ENCODE measurements around the gene NEUROD4. TPM values are rescaled to one million over a fixed set of nuclear protein-coding genes. Genes with fewer than 3 reads are reported as not detected.
A peak's percentile ranks its signal among the peaks of the same experiment; 100 is the strongest.

The NEUROD4 gene
- total RNA-seq, 1 experiment from 2014 or later = not detected

DNA sequence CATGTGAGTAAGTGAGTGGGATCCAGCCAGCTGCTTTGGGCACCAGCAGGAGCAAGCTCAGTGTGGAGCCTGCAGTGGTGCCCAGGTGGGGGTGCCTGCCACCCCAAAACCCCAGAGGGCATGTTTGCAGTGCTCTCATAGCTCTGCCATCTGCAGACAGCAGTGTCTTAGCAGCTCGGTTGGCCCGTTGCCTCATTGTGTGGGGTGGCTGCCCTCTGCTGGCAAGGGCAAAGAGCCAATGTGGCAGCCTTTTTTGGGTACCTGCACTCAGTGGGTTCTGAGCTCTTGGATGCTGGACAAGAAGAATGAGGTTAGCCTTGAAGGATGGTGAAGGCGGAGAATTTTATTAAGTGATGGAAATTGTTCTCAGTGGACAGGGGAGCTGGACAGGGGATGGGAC, 52.3 kb downstream of the NEUROD4 start:
- Histone ChIP-seq H3K27me3 (replicated peaks; ENCODE audit: insufficient read depth, low read depth, low read length, poor library complexity) (peaks cover 5% of the 10 kb centered on the region), H3K4me1 (ENCODE audit: insufficient read depth, low read length, poor library complexity, severe bottlenecking) (peaks cover 5% of the 10 kb centered on the region), H3K27ac (ENCODE audit: low read depth, low read length, poor library complexity, severe bottlenecking) (no peak overlapping the region), H3K36me3 (ENCODE audit: insufficient read depth, low read length, poor library complexity, severe bottlenecking) (no peaks in the 10 kb centered on the region), H3K9me3 (ENCODE audit: low read depth, low read length, poor library complexity, severe bottlenecking) (no peaks in the 10 kb centered on the region), H3K4me3 (ENCODE audit: low read depth, low read length, poor library complexity, severe bottlenecking) (no peak overlapping the region)
- ChIA-PET CTCF (interaction anchor here (0.5 to 2.0 kb wide), 5 partner anchors 79 to 673 kb away, joined by 3 to 55 read pairs (median 5); no protein-coding TSS in a partner anchor), POLR2A (ENCODE audit: low non-redundant PET) (no interaction called here)
- peak; percentile 50 for DNase-seq (ENCODE audit: low spot score)
- intact Hi-C loops (cut with micrococcal nuclease; ENCODE audit: unreplicated experiment) = loop anchor here (2.0 to 10.0 kb wide), 3 partner anchors 217 to 369 kb away; partner anchors contain the start of gene MUCL1
- no TSS peak for BruUV-seq (replicated peaks)
- no peak for TF ChIP-seq EZH2 (IDR thresholded peaks at IDR 0.05; ENCODE audit: borderline replicate concordance, low read depth, low read length, poor library complexity, severe bottlenecking)
- TF ChIP-seq, protein P1, sequence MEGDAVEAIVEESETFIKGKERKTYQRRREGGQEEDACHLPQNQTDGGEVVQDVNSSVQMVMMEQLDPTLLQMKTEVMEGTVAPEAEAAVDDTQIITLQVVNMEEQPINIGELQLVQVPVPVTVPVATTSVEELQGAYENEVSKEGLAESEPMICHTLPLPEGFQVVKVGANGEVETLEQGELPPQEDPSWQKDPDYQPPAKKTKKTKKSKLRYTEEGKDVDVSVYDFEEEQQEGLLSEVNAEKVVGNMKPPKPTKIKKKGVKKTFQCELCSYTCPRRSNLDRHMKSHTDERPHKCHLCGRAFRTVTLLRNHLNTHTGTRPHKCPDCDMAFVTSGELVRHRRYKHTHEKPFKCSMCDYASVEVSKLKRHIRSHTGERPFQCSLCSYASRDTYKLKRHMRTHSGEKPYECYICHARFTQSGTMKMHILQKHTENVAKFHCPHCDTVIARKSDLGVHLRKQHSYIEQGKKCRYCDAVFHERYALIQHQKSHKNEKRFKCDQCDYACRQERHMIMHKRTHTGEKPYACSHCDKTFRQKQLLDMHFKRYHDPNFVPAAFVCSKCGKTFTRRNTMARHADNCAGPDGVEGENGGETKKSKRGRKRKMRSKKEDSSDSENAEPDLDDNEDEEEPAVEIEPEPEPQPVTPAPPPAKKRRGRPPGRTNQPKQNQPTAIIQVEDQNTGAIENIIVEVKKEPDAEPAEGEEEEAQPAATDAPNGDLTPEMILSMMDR (conservative IDR thresholded peaks at IDR 0.05; ENCODE audit: low read depth, low read length) = peak; percentile 58

DNA sequence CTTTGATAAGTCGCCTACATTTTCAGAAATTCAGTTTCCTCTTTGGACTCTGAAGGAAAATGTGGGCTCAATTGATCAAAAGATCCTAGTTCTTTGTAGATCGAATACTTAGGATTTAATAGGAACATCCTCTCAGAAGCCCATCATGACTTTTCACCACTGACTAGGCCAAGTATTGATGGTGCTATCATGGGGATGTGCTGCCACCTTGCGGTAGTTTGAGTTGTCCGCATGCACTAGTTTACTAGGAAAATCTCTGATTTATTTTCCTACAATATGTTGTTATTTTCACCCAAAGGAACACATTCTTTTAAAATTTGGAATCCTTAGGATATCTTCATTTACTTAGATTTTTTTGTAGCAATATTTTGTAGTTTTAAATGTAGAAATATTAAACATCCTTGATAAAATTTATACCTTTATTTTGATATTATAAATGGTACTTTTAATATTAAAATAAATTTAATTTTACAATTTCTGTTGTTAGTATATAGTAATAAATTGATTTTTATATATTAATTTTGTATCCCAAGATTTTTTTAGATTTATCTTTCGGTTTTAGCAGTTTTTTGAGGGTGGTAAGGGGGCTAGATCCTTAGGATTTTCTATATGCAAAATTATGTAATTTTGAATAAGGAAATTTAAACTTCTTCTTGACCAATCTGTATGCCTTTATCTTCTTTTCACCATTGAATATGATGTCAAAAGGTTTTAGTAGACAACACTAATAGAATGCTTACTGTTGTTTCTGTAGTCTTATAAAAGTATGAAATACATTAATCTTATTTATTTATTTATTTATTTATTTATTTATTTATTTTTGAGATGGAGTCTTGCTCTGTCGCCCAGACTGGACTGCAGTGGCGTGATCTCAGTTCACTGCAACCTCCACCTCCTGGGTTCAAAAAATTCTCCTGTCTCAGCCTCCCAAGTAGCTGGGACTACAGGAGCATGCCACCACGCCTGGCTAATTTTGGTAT, 53.6 kb downstream of the NEUROD4 start:
- H3K27ac ChIP-seq (ENCODE audit: low read depth, low read length, poor library complexity, severe bottlenecking) = no peak overlapping the region
- H3K9me3 ChIP-seq (ENCODE audit: low read depth, low read length, poor library complexity, severe bottlenecking) = no peaks in the 10 kb centered on the region
- TF ChIP-seq EZH2 (IDR thresholded peaks at IDR 0.05; ENCODE audit: borderline replicate concordance, low read depth, low read length, poor library complexity, severe bottlenecking) = no peak
- TF ChIP-seq, protein P1 (conservative IDR thresholded peaks at IDR 0.05; ENCODE audit: low read depth, low read length) = peak; percentile 91
- intact Hi-C loops (cut with micrococcal nuclease; ENCODE audit: unreplicated experiment) = loop anchor here (1.0 to 10.0 kb wide), 4 partner anchors 80 to 371 kb away; partner anchors contain the start of gene MUCL1
- peaks cover 16% of the 10 kb centered on the region for H3K27me3 ChIP-seq (replicated peaks; ENCODE audit: insufficient read depth, low read depth, low read length, poor library complexity)
- POLR2A ChIA-PET (ENCODE audit: low non-redundant PET) = no interaction called here
- no peaks in the 10 kb centered on the region for H3K36me3 ChIP-seq (ENCODE audit: insufficient read depth, low read length, poor library complexity, severe bottlenecking)
- BruUV-seq (replicated peaks) = no TSS peak
- peaks cover 2% of the 10 kb centered on the region for H3K4me1 ChIP-seq (ENCODE audit: insufficient read depth, low read length, poor library complexity, severe bottlenecking)
- H3K4me3 ChIP-seq (ENCODE audit: low read depth, low read length, poor library complexity, severe bottlenecking) = no peak overlapping the region
- CTCF ChIA-PET = interaction anchor here (2.0 kb wide), 1 partner anchor 80 kb away, joined by 55 read pairs; no protein-coding TSS in a partner anchor
- peak; percentile 79 for DNase-seq (ENCODE audit: low spot score)

GRCh38 chr12:55074806-55075205, 55.0 kb downstream of the NEUROD4 start:
- intact Hi-C loops (cut with micrococcal nuclease; ENCODE audit: unreplicated experiment) = loop anchor here (5.0 to 10.0 kb wide), 2 partner anchors 220 to 318 kb away; partner anchors contain the start of gene MUCL1
- no peaks in the 10 kb centered on the region for H3K36me3 ChIP-seq (ENCODE audit: insufficient read depth, low read length, poor library complexity, severe bottlenecking)
- H3K27me3 ChIP-seq (replicated peaks; ENCODE audit: insufficient read depth, low read depth, low read length, poor library complexity) = peaks cover 25% of the 10 kb centered on the region
- ChIA-PET CTCF (interaction anchor here (1.0 kb wide), 1 partner anchor 82 kb away, joined by 7 read pairs; no protein-coding TSS in a partner anchor), POLR2A (ENCODE audit: low non-redundant PET) (no interaction called here)
- no TSS peak for BruUV-seq (replicated peaks)
- no peaks in the 10 kb centered on the region for H3K4me1 ChIP-seq (ENCODE audit: insufficient read depth, low read length, poor library complexity, severe bottlenecking)
- no peak overlapping the region for H3K27ac ChIP-seq (ENCODE audit: low read depth, low read length, poor library complexity, severe bottlenecking)
- TF ChIP-seq, protein P1 (conservative IDR thresholded peaks at IDR 0.05; ENCODE audit: low read depth, low read length) = no peak
- TF ChIP-seq EZH2 (IDR thresholded peaks at IDR 0.05; ENCODE audit: borderline replicate concordance, low read depth, low read length, poor library complexity, severe bottlenecking) = no peak
- no peak for DNase-seq (ENCODE audit: low spot score)
- no peaks in the 10 kb centered on the region for H3K9me3 ChIP-seq (ENCODE audit: low read depth, low read length, poor library complexity, severe bottlenecking)
- H3K4me3 ChIP-seq (ENCODE audit: low read depth, low read length, poor library complexity, severe bottlenecking) = no peak overlapping the region

Other genes starting within 250 kb of the NEUROD4 start
- not detected in 2 replicates for gene MUCL1, start 165.5 kb upstream of the NEUROD4 start, total RNA-seq (2021)
- not detected in 2 replicates for gene TESPA1, start 35.2 kb upstream of the NEUROD4 start, total RNA-seq (2021)
- not detected in 2 replicates for gene OR9K2, start 106.4 kb downstream of the NEUROD4 start, total RNA-seq (2021)
- not detected in 2 replicates for gene OR10A7, start 201.1 kb downstream of the NEUROD4 start, total RNA-seq (2021)
- not detected in 2 replicates for gene OR6C74, start 224.6 kb downstream of the NEUROD4 start, total RNA-seq (2021)

Data from A673 (cell line).